ENCODE measurements around the gene PLAC9. TPM values are rescaled to one million over a fixed set of nuclear protein-coding genes. Genes with fewer than 3 reads are reported as not detected.
A peak's percentile ranks its signal among the peaks of the same experiment; 100 is the strongest.

Gene PLAC9
- total and polyA plus RNA-seq, 2 experiments from 2014 or later = 11.4 to 83.3 TPM

DNA sequence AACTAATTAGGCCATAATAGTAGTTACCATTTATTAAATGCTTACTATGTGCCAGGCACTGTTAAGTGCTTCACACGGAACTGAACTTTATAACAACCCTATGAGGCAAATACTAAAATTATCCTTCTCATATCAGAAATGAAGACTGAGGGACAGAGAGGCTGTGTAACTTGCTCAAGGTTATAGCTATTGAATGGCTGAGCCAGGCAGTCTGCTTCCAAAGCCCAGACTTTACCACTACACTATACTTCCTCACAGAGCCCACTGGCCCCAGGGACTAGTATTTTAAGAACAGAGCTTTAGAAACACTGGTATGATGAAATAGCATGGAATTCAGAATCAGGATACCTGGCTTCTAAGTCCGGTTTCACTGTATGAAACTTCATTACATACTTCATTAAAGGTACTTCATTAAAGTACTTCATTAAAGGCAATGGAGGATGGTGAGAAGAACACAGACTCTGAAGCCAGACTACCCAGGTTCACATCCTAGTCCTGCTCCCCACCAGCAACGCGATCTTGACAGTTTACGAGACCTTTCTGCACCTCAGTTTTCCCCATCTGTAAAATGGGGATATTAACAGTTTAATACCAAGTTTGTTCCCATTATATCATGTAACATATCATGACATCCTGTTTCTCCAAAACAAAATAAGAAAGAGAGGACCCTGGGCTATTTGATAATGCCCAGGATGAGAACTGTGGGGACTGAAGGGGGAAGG lies 53.2 kb downstream of the PLAC9 start:
- no peak overlapping the region for H2AFZ ChIP-seq
- no peak for TF ChIP-seq EZH2phosphoT487 (IDR thresholded peaks at IDR 0.05; ENCODE audit: low read depth, severe bottlenecking, unreplicated experiment)
- no peak for TF ChIP-seq CTCF (IDR thresholded peaks at IDR 0.05; ENCODE audit: poor library complexity)
- no peak for TF ChIP-seq EZH2 (IDR thresholded peaks at IDR 0.05; ENCODE audit: borderline replicate concordance)
- H3K9me3 ChIP-seq (ENCODE audit: low read depth) = no peaks in the 10 kb centered on the region
- H3K9me2 ChIP-seq (replicated peaks; ENCODE audit: insufficient read depth) = no peaks in the 10 kb centered on the region
- no peaks in the 10 kb centered on the region for H3K36me3 ChIP-seq (replicated peaks; ENCODE audit: insufficient read depth, low read depth)
- peaks cover 8% of the 10 kb centered on the region for H3K4me1 ChIP-seq (ENCODE audit: insufficient read depth)
- no peak overlapping the region for H3K4me2 ChIP-seq
- no peaks in the 10 kb centered on the region for H3K27me3 ChIP-seq
- DNase-seq (ENCODE audit: low spot score) = no peak
- H3K27ac ChIP-seq = peak overlapping the region; percentile 38
- H3K79me2 ChIP-seq = peaks cover 100% of the 10 kb centered on the region
- H4K20me1 ChIP-seq (ENCODE audit: insufficient read depth, poor library complexity, severe bottlenecking) = peaks cover 96% of the 10 kb centered on the region
- H3K4me3 ChIP-seq = no peak overlapping the region
- 92% methylated on average over 5 of the region's 5 CpGs for WGBS (ENCODE audit: low lambda C conversion rate, missing lambda C conversion rate)

DNA sequence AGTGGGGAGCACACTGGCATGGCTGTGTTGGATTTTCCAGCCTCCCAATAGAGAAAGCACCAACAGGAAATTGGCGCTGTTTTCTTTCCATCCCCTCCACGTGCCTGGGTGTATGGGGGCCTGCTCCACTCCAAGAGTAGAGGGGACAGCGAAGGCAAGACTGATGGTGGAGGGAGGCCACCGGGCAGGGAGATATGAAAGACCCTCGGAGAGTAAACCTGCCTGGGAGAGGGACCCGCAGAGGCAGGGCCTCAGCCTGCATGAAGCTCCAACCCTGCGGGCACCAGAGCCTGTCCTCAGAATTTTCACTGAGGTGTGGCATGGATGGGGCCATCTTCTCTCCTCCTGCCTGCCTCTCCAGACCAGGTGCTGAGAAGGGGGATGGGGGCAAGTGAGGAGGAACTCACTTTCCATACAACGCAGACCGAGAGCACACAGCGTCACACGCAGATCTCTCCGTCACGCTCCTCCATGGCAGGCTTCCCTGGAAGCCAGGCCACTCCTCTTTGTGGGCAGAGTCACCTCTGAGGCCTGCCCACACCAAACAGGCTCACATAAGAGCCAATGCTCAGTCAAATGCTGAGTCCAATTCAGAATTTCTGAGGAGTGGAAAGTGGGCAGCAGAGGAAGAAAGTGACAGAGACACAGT lies 54.0 kb downstream of the PLAC9 start:
- Histone ChIP-seq H3K9me2 (replicated peaks; ENCODE audit: insufficient read depth) (no peaks in the 10 kb centered on the region), H4K20me1 (ENCODE audit: insufficient read depth, poor library complexity, severe bottlenecking) (peaks cover 94% of the 10 kb centered on the region), H3K27ac (no peak overlapping the region), H3K36me3 (replicated peaks; ENCODE audit: insufficient read depth, low read depth) (no peaks in the 10 kb centered on the region), H3K9me3 (ENCODE audit: low read depth) (no peaks in the 10 kb centered on the region), H2AFZ (no peak overlapping the region), H3K4me1 (ENCODE audit: insufficient read depth) (peaks cover 11% of the 10 kb centered on the region), H3K4me3 (no peak overlapping the region), H3K27me3 (no peaks in the 10 kb centered on the region), H3K4me2 (no peak overlapping the region), H3K79me2 (peaks cover 100% of the 10 kb centered on the region)
- DNase-seq (ENCODE audit: low spot score) = no peak
- TF ChIP-seq EZH2phosphoT487 (IDR thresholded peaks at IDR 0.05; ENCODE audit: low read depth, severe bottlenecking, unreplicated experiment) = no peak
- no peak for TF ChIP-seq CTCF (IDR thresholded peaks at IDR 0.05; ENCODE audit: poor library complexity)
- 94% methylated on average over 12 of the region's 13 CpGs for WGBS (ENCODE audit: low lambda C conversion rate, missing lambda C conversion rate)

DNA sequence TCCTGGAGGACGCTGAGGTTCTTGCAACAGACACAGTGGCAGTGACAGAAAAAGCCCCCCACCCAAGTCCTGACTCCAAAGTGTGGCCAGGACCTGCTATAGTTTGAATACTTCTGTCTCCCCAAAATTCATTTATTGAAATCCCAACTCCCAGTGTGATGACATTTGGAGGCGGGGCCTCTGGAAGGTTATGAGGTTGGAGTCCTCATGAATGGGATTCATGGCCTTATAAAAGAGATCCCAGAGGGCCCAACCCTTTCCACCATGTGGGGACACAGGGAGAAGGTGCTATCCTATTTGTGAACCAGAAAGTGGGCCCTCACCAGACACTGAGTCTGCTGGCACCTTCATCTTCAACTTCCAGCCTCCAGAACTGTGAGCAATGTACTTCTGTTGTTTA lies 54.5 kb downstream of the PLAC9 start:
- Histone ChIP-seq H3K79me2 (peaks cover 100% of the 10 kb centered on the region), H3K9me3 (ENCODE audit: low read depth) (no peaks in the 10 kb centered on the region), H4K20me1 (ENCODE audit: insufficient read depth, poor library complexity, severe bottlenecking) (peaks cover 91% of the 10 kb centered on the region)

More for the DNA sequence above, 54.5 kb downstream of the PLAC9 start:
- Histone ChIP-seq H3K36me3 (replicated peaks; ENCODE audit: insufficient read depth, low read depth) (no peaks in the 10 kb centered on the region), H2AFZ (no peak overlapping the region), H3K27ac (no peak overlapping the region), H3K4me3 (no peak overlapping the region), H3K4me1 (ENCODE audit: insufficient read depth) (peaks cover 11% of the 10 kb centered on the region), H3K27me3 (no peaks in the 10 kb centered on the region), H3K9me2 (replicated peaks; ENCODE audit: insufficient read depth) (no peaks in the 10 kb centered on the region), H3K4me2 (no peak overlapping the region)
- WGBS (ENCODE audit: low lambda C conversion rate, missing lambda C conversion rate) = 100% methylated on average over 2 of the region's 2 CpGs
- TF ChIP-seq EZH2 (IDR thresholded peaks at IDR 0.05; ENCODE audit: borderline replicate concordance) = no peak
- TF ChIP-seq CTCF (IDR thresholded peaks at IDR 0.05; ENCODE audit: poor library complexity) = no peak
- TF ChIP-seq EZH2phosphoT487 (IDR thresholded peaks at IDR 0.05; ENCODE audit: low read depth, severe bottlenecking, unreplicated experiment) = no peak
- DNase-seq (ENCODE audit: low spot score) = no peak

All from hepatocyte (in vitro differentiated cells).